GM23248 (cell line): Measurements from ENCODE around the gene SYT10.

Experiments used
- EZH2 ChIP-seq: fragments of 200-600 bp; sonication (generic); IDR thresholded peaks from 2 replicates; pipeline ENCODE4 v1.6.1; 2018; ENCODE audit warnings: antibody characterized with exemption, mild to moderate bottlenecking; ENCODE audit not compliant: insufficient read depth, poor library complexity, severe bottlenecking
- EZH2phosphoT487 ChIP-seq: fragments of 200-600 bp; sonication (generic); IDR thresholded peaks from 2 replicates; pipeline ENCODE4 v1.6.1; 2018; ENCODE audit warnings: antibody characterized with exemption, moderate library complexity, mild to moderate bottlenecking, low read depth; ENCODE audit not compliant: insufficient read depth

GRCh38 chr12:33472299-33472698, 32.7 kb upstream of the SYT10 start:
- TF ChIP-seq EZH2phosphoT487, result no peak
- no peak for TF ChIP-seq EZH2
